IMR-90 (cell line): ENCODE results near the gene SYT17.

Experiments used
- BHLHE40 ChIP-seq: fragments of 150-350 bp; IDR thresholded peaks from 2 replicates; pipeline ENCODE4 v1.6.1; 2016; ENCODE audit warnings: mild to moderate bottlenecking, low read depth, low read length
- CEBPB ChIP-seq: IDR thresholded peaks from 2 replicates; pipeline ENCODE4 v1.6.1; 2012; ENCODE audit warnings: low read depth, low read length, improper control_type of control experiment
- CTCF ChIP-seq: conservative IDR thresholded peaks from 2 replicates; pipeline ENCODE4 v1.5.1; 2012; ENCODE audit warnings: mild to moderate bottlenecking, low read depth, low read length, improper control_type of control experiment
- ELK1 ChIP-seq: fragments of 150-350 bp; IDR thresholded peaks from 2 replicates; pipeline ENCODE4 v1.6.1; 2016; ENCODE audit warnings: low read depth, mild to moderate bottlenecking, low read length, moderate library complexity, borderline replicate concordance
- FOS ChIP-seq: fragments of 150-350 bp; IDR thresholded peaks from 2 replicates; pipeline ENCODE4 v1.6.1; 2016; ENCODE audit warnings: low read depth, low read length
- MAFK ChIP-seq: IDR thresholded peaks from 2 replicates; pipeline ENCODE4 v1.6.1; 2012; ENCODE audit warnings: low read depth, low read length, improper control_type of control experiment
- MAZ ChIP-seq: IDR thresholded peaks from 2 replicates; pipeline ENCODE4 v1.6.1; 2012; ENCODE audit warnings: low read depth, mild to moderate bottlenecking, low read length, improper control_type of control experiment, moderate library complexity, borderline replicate concordance
- MXI1 ChIP-seq: IDR thresholded peaks from 2 replicates; pipeline ENCODE4 v1.6.1; 2012; ENCODE audit warnings: low read depth, mild to moderate bottlenecking, low read length, moderate library complexity, borderline replicate concordance
- POLR2A ChIP-seq: IDR thresholded peaks from 2 replicates; pipeline ENCODE4 v1.6.1; 2012; ENCODE audit warnings: mild to moderate bottlenecking, low read depth, low read length
- RAD21 ChIP-seq: IDR thresholded peaks from 2 replicates; pipeline ENCODE4 v1.6.1; 2012; ENCODE audit warnings: low read length, improper control_type of control experiment
- RCOR1 ChIP-seq: IDR thresholded peaks from 2 replicates; pipeline ENCODE4 v1.6.1; 2012; ENCODE audit warnings: mild to moderate bottlenecking, low read length, improper control_type of control experiment; ENCODE audit not compliant: insufficient replicate concordance
- RFX5 ChIP-seq: IDR thresholded peaks from 2 replicates; pipeline ENCODE4 v1.8.0; 2012; ENCODE audit warnings: low read depth, mild to moderate bottlenecking, low read length, moderate library complexity
- SMC3 ChIP-seq: fragments of 150-350 bp; IDR thresholded peaks from 2 replicates; pipeline ENCODE4 v1.6.1; 2016; ENCODE audit warnings: low read depth, mild to moderate bottlenecking, antibody characterized with exemption, low read length, moderate library complexity
- USF2 ChIP-seq: fragments of 150-350 bp; IDR thresholded peaks from 2 replicates; pipeline ENCODE4 v1.6.1; 2017; ENCODE audit warnings: mild to moderate bottlenecking, antibody characterized with exemption, low read length, low read depth

GRCh38 chr16:19307587-19308241 is 139.7 kb downstream of the SYT17 start:
- TF ChIP-seq CTCF: no peak
- no peak for TF ChIP-seq MXI1
- TF ChIP-seq ELK1: no peak
- TF ChIP-seq POLR2A: no peak
- TF ChIP-seq RCOR1: no peak
- TF ChIP-seq USF2: no peak
- no peak for TF ChIP-seq FOS
- TF ChIP-seq RFX5: no peak
- TF ChIP-seq RAD21: no peak
- no peak for TF ChIP-seq MAZ
- TF ChIP-seq SMC3: no peak
- TF ChIP-seq BHLHE40: no peak
- no peak for TF ChIP-seq CEBPB
- TF ChIP-seq MAFK: no peak
